Left lung (tissue), 10 donors: ENCODE results near the gene WDR88. TPM values are rescaled to one million over a fixed set of nuclear protein-coding genes. Genes with fewer than 3 reads are reported as not detected.
A peak's percentile ranks its signal among the peaks of the same experiment; 100 is the strongest.

Source experiments
- ATAC-seq: fragments of 200-7000 bp; cut with Tn5 transposase; one replicate; pipeline ENCODE4 v1.9.1; 2020; ENCODE audit warnings: moderate library complexity
- DNase-seq, 4 donors: peaks; one replicate each; pipeline ENCODE4 v3.0.0-alpha.2; 2013 to 2020
- H3K27ac ChIP-seq, 2 donors: fragments of 200-600 bp; sonication (generic) in 1 of 2; one replicate each; pipeline versions ENCODE4 v1.5.0 to v1.8.0; 2020 to 2021
- H3K27me3 ChIP-seq, 2 donors: fragments of 200-600 bp; sonication (generic) in 1 of 2; one replicate each; pipeline versions ENCODE4 v1.5.0 to v1.8.0; 2020 to 2021
- H3K36me3 ChIP-seq, 2 donors: fragments of 200-600 bp; sonication (generic) in 1 of 2; one replicate each; pipeline versions ENCODE4 v1.5.0 to v1.8.0; 2020 to 2021
- H3K4me1 ChIP-seq, 2 donors: fragments of 200-600 bp; one replicate each; pipeline ENCODE4 v1.8.0; 2021
- H3K4me3 ChIP-seq, 2 donors: fragments of 200-600 bp; sonication (generic) in 1 of 2; one replicate each; pipeline versions ENCODE4 v1.5.0 to v1.8.0; 2020 to 2021; ENCODE audit warnings: mild to moderate bottlenecking in 1 of 2
- H3K9me3 ChIP-seq, 2 donors: fragments of 200-600 bp; sonication (generic) in 1 of 2; one replicate each; pipeline versions ENCODE4 v1.5.0 to v1.8.0; 2020 to 2021
- CTCF ChIP-seq, 2 donors: fragments of 200-600 bp; sonication (generic) in 1 of 2; IDR thresholded peaks; one replicate each; pipeline versions ENCODE4 v1.5.0 to v1.8.0; 2021; ENCODE audit warnings: antibody characterized with exemption in 2 of 2
- intact Hi-C, 2 donors: fragments of 100-400 bp; cut with DNase I; formaldehyde crosslinking; loops; one replicate each; pipeline versions ENCODE4 v1.11.2 to v1.14.2; 2022
- polyA plus RNA-seq, 6 donors: library from polyadenylated mRNA; unstranded; fragments of 120-200 nt; gene quantifications; one replicate each; pipeline ENCODE4 v1.2.1, GENCODE V29; 2013; ENCODE audit not compliant: insufficient read length in 6 of 6
- total RNA-seq, 2 donors: library from RNA; stranded (reverse); fragmentation: NEBNext Ultra II Directional; extraction: Animal tissue kit (Norgen Biotek cat#: 25700); gene quantifications; one replicate each; pipeline ENCODE4 v1.2.1, GENCODE V29; 2021
- donor health status: DM: no; HTN: yes; CAD: no.
- donor health status: DM: no; HTN: no; CAD: no.

The WDR88 gene
- total and polyA plus RNA-seq, 8 donors: 1.2 to 1.9 (median 1.5) TPM; not detected in 2

GRCh38 chr19:33212436-33213172, 80.7 kb downstream of the WDR88 start:
- no peak for ATAC-seq
- intact Hi-C loops: no loop called here

GRCh38 chr19:33214596-33214995, 82.7 kb downstream of the WDR88 start:
- H3K4me3 ChIP-seq: no peak overlapping the region
- peak; percentile 31 for ATAC-seq
- no peaks in the 10 kb centered on the region for H3K36me3 ChIP-seq
- no peaks in the 10 kb centered on the region for H3K9me3 ChIP-seq
- TF ChIP-seq CTCF (IDR thresholded peaks at IDR 0.05): no peak
- H3K4me1 ChIP-seq: no peaks in the 10 kb centered on the region
- intact Hi-C loops: no loop called here
- no peak overlapping the region for H3K27ac ChIP-seq
- peak in 1 of 4 donors; percentile 0 for DNase-seq
- H3K27me3 ChIP-seq: peaks cover 0 to 17% of the 10 kb centered on the region in 2 donors

More at GRCh38 chr19:33212436-33213172, 80.7 kb downstream of the WDR88 start:
- no peak overlapping the region for H3K27ac ChIP-seq
- peaks cover 0 to 6% of the 10 kb centered on the region in 2 donors for H3K36me3 ChIP-seq
- H3K4me3 ChIP-seq: no peak overlapping the region
- H3K4me1 ChIP-seq: no peaks in the 10 kb centered on the region
- peak in 1 of 4 donors; percentile 68 for DNase-seq
- no peak for TF ChIP-seq CTCF (IDR thresholded peaks at IDR 0.05)
- peaks cover 0 to 8% of the 10 kb centered on the region in 2 donors for H3K27me3 ChIP-seq
- no peaks in the 10 kb centered on the region for H3K9me3 ChIP-seq

GRCh38 chr19:33215438-33216197, 83.7 kb downstream of the WDR88 start:
- peaks cover 0 to 24% of the 10 kb centered on the region in 2 donors for H3K27me3 ChIP-seq
- intact Hi-C loops: no loop called here
- no peak overlapping the region for H3K4me3 ChIP-seq
- no peaks in the 10 kb centered on the region for H3K4me1 ChIP-seq
- H3K36me3 ChIP-seq: no peaks in the 10 kb centered on the region
- no peak for ATAC-seq
- TF ChIP-seq CTCF (IDR thresholded peaks at IDR 0.05): no peak
- no peak overlapping the region for H3K27ac ChIP-seq
- no peaks in the 10 kb centered on the region for H3K9me3 ChIP-seq
- peak in 1 of 4 donors; percentile 53 for DNase-seq

- Histone ChIP-seq H3K4me1 (no peaks in the 10 kb centered on the region), H3K9me3 (no peaks in the 10 kb centered on the region), H3K27ac (no peak overlapping the region), H3K27me3 (peaks cover 0 to 31% of the 10 kb centered on the region in 2 donors), H3K36me3 (no peaks in the 10 kb centered on the region), H3K4me3 (no peak overlapping the region)
- ATAC-seq (no peak), DNase-seq (peak in 1 of 4 donors; percentile 50)
- intact Hi-C loops: no loop called here
- TF ChIP-seq CTCF (IDR thresholded peaks at IDR 0.05): no peak
These were observed 84.4 kb downstream of the WDR88 start for GRCh38 chr19:33216198-33216830.

- H3K9me3 ChIP-seq: no peaks in the 10 kb centered on the region
- no peaks in the 10 kb centered on the region for H3K36me3 ChIP-seq
- no peak overlapping the region for H3K27ac ChIP-seq
- no peak for TF ChIP-seq CTCF (IDR thresholded peaks at IDR 0.05)
- H3K4me1 ChIP-seq: no peaks in the 10 kb centered on the region
- DNase-seq (peak in 1 of 4 donors; percentile 57), ATAC-seq (no peak)
- H3K4me3 ChIP-seq: no peak overlapping the region
- H3K27me3 ChIP-seq: peaks cover 0 to 45% of the 10 kb centered on the region in 2 donors
- intact Hi-C loops: no loop called here
These were observed 86.0 kb downstream of the WDR88 start for GRCh38 chr19:33217881-33218280.
